ENCODE measurements around the gene PBXIP1. TPM values are rescaled to one million over a fixed set of nuclear protein-coding genes. Genes with fewer than 3 reads are reported as not detected.

The PBXIP1 gene
- total RNA-seq, 4 donors from 2014 or later, result 52.5 to 120 (median 97.9) TPM

DNA sequence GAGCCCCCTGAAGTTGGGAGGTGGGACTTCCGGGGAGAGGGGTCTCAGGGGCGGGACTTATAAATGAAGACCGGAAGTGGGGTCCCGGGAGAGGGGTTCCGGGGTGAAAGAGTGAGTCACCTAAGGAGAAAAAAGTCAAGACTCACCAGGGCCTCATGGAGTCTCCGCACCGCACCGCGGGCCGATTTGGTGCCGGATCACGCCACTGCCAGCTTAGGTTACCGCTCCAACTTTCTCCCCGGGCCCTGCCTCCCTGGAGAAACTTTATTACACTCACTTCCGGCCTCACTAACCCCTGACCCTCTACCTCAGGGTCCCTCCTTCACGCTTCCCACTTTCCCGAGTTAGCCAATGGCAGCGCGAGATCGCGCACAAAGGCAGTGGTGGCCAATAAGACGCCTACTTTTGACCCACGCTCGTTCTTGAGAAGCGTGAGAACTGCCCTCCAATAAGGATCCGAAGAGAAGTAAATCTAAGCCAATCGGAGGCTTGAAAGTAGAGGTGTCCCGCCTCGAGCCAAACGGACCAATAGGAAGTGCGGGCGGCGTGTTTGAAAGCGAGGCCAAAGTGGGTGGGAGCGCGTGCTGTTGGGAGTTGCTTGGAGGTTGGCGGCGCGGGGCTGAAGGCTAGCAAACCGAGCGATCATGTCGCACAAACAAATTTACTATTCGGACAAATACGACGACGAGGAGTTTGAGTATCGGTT lies 18.4 kb upstream of the PBXIP1 start, which contains the start of gene CKS1B:
Gene CKS1B (plus strand): TSS at position 580 of the 706 bp plus-strand sequence. CDS start 65 bp downstream, at position 645.
- Histone ChIP-seq H3K27ac (peak within 1 kb of the TSS; percentile 96 to 100 (median 99)), H3K9me3 (no peaks in the 10 kb centered on the region), H3K27me3 (no peaks in the 10 kb centered on the region), H3K36me3 (peaks cover 0 to 7% (median 0%) of the 10 kb centered on the region in 3 donors), H3K4me3 (peak within 1 kb of the TSS; percentile 60 to 80 (median 70)), H3K4me1 (peaks cover 0 to 58% (median 43%) of the 10 kb centered on the region in 4 donors)
- peak; percentile 97 to 99 for DNase-seq (ENCODE audit: low spot score in 2 of 2)
- TF ChIP-seq POLR2A (IDR thresholded peaks at IDR 0.05) (peak in 1 of 2 donors; percentile 79), EP300 (IDR thresholded peaks at IDR 0.05) (peak; percentile 31 to 92)
- TF ChIP-seq, protein P1, sequence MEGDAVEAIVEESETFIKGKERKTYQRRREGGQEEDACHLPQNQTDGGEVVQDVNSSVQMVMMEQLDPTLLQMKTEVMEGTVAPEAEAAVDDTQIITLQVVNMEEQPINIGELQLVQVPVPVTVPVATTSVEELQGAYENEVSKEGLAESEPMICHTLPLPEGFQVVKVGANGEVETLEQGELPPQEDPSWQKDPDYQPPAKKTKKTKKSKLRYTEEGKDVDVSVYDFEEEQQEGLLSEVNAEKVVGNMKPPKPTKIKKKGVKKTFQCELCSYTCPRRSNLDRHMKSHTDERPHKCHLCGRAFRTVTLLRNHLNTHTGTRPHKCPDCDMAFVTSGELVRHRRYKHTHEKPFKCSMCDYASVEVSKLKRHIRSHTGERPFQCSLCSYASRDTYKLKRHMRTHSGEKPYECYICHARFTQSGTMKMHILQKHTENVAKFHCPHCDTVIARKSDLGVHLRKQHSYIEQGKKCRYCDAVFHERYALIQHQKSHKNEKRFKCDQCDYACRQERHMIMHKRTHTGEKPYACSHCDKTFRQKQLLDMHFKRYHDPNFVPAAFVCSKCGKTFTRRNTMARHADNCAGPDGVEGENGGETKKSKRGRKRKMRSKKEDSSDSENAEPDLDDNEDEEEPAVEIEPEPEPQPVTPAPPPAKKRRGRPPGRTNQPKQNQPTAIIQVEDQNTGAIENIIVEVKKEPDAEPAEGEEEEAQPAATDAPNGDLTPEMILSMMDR (IDR thresholded peaks at IDR 0.05), result peak in 1 of 5 experiments; percentile 26
- 1% methylated on average over 47 of the region's 47 CpGs for WGBS, 2 donors

DNA sequence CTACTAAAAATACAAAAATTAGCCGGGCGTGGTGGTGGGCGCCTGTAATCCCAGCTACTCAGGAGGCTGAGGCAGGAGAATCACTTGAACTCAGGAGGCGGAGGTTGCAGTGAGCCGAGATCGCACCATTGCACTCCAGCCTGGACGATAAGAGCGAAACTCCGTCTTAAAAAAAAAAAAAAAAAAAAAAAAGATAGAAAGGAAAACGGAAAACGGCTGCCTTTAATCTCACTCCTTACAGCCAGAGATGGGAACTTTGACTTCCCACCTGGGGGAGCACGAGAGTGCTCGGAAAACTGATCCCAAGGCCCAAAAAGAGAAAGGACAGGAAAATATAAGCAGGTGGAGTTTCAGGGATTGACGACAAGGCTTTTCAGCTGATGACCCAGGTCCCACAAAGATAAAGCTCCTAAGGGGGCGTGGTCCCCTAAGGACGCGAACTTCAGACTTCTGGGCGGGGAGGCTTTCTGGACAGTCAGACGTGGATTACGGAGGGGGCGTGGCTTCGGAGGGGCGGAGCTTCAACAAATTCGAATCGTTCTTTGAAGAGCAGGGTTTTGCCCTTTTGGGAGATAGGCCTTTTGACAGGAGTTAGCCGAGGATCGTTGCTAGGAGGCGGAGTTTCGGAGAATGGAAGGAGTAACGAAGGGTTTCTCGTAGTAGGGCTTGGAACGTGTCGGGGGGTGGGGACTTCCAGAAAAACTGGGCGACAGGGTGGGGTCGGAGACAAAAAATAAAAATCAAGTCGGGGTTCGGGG lies 17.6 kb upstream of the PBXIP1 start:
- H3K4me3 ChIP-seq, result peak overlapping the region; percentile 60 to 80 (median 70)
- TF ChIP-seq POLR2A (IDR thresholded peaks at IDR 0.05) (peak in 1 of 2 donors; percentile 34), EP300 (IDR thresholded peaks at IDR 0.05) (peak; percentile 46 to 62)
- TF ChIP-seq, protein P1 (IDR thresholded peaks at IDR 0.05), result peak in 1 of 5 experiments; percentile 28
- peak; percentile 97 to 98 for DNase-seq (ENCODE audit: low spot score in 2 of 2)

DNA sequence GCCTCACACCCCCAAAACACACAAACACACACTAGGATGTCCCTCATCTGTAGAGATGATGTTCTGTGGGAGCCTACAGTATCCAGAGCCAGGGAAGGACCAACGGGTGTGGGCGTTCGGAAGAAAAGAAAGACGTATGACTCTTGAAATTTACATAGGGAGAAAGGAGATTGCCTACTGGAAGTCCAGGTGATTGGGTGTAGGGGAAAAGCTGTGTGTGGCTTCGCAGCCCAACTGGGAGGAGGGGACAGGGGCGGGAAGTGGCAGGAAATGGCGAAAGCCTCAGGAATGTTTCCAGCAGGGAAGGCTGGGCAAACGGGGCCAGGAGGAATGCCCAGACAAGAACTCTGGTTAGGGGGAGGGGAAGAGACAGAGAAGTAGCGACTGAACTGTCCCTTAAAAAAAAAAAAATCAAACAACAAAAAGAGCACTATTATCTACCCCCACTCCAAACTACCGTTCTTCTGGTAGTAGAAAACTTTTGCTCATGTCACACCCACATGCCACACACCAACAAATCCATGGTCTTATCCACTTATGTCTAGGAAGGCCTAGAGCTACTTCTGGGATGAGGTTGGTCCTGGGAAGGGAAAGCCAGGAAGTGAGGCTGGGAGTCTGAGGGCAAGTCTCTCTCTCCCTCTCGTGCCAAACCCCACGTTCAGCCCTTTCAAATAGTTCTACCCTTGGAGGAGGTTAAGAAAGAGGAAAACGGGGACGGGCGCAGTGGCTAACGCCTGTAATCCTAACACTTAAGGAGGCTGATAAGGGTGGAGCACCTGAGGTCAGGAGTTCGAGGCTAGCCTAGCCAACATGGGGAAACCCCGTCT lies 16.8 kb upstream of the PBXIP1 start:
- peaks cover 0 to 72% (median 47%) of the 10 kb centered on the region in 4 donors for H3K4me1 ChIP-seq
- TF ChIP-seq, protein P1 (IDR thresholded peaks at IDR 0.05), result no peak
- TF ChIP-seq EP300 (IDR thresholded peaks at IDR 0.05), result peak in 1 of 2 donors; percentile 75
- peaks cover 0 to 17% (median 4%) of the 10 kb centered on the region in 3 donors for H3K36me3 ChIP-seq
- H3K27ac ChIP-seq, result peak overlapping the region; percentile 96 to 100 (median 99)
- H3K4me3 ChIP-seq, result peak overlapping the region in 2 of 4 donors; percentile 66 to 75
- DNase-seq (ENCODE audit: low spot score in 2 of 2), result peak in 1 of 2 donors; percentile 44
- H3K27me3 ChIP-seq, result no peaks in the 10 kb centered on the region
- 24 to 30% methylated on average over 18 of the region's 18 CpGs for WGBS, 2 donors
- H3K9me3 ChIP-seq, result no peaks in the 10 kb centered on the region

More for the DNA sequence above, 17.6 kb upstream of the PBXIP1 start:
- Histone ChIP-seq H3K9me3 (no peaks in the 10 kb centered on the region), H3K36me3 (peaks cover 0 to 14% (median 0%) of the 10 kb centered on the region in 3 donors), H3K27ac (peak overlapping the region; percentile 96 to 100 (median 99)), H3K4me1 (peaks cover 0 to 65% (median 46%) of the 10 kb centered on the region in 4 donors), H3K27me3 (no peaks in the 10 kb centered on the region)
- 6% methylated on average over 37 of the region's 37 CpGs for WGBS, 2 donors

DNA sequence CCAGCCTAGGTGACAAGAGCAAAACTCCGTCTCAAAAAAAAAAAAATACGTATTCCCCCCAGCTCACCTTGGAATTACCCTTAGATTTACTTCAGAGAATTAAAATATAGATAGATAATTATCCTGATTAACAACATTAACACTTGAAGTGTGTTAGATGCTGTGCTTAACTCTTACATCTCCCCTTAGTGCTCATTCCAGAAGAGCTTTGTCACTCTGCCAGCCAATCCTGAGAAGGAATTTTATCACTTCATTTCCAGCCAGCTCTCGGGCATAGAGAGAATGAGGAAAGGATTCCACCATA lies 16.3 kb upstream of the PBXIP1 start:
- WGBS, 2 donors, result 64 to 68% methylated on average over 3 of the region's 3 CpGs
- Histone ChIP-seq H3K4me1 (peaks cover 0 to 74% (median 47%) of the 10 kb centered on the region in 4 donors), H3K36me3 (peaks cover 0 to 23% (median 10%) of the 10 kb centered on the region in 3 donors), H3K27ac (peak overlapping the region; percentile 96 to 100 (median 99)), H3K9me3 (no peaks in the 10 kb centered on the region), H3K4me3 (peak overlapping the region in 1 of 4 donors; percentile 75), H3K27me3 (no peaks in the 10 kb centered on the region)
- no peak for DNase-seq (ENCODE audit: low spot score in 2 of 2)
- no peak for TF ChIP-seq POLR2A (IDR thresholded peaks at IDR 0.05)
- TF ChIP-seq, protein P1 (IDR thresholded peaks at IDR 0.05), result no peak
- no peak for TF ChIP-seq EP300 (IDR thresholded peaks at IDR 0.05)
